GM12865 (cell line): Measurements from ENCODE around the gene ABCC9.

Experiments used
- DNase-seq: peaks from one replicate; pipeline ENCODE4 v3.0.0; 2010; ENCODE audit warnings: low read depth
- H3K4me3 ChIP-seq: 2 replicates; pipeline ENCODE4 v1.5.1; 2011; ENCODE audit warnings: mild to moderate bottlenecking, low read depth, low read length, control low read depth
- CTCF ChIP-seq: IDR thresholded peaks from 2 replicates; pipeline ENCODE4 v1.5.1; 2011; ENCODE audit warnings: low read length, control low read depth, low read depth, inconsistent platforms; ENCODE audit not compliant: insufficient read depth; ENCODE audit errors: missing control alignments

The ABCC9 gene

GRCh38 chr12:21826618-21826910, 114.7 kb downstream of the ABCC9 start:
- H3K4me3 ChIP-seq = no peak overlapping the region
- TF ChIP-seq CTCF = no peak
- no peak for DNase-seq

- no peak overlapping the region for H3K4me3 ChIP-seq
- no peak for DNase-seq
- TF ChIP-seq CTCF = no peak
Observed at GRCh38 chr12:21825886-21826617, 115.2 kb downstream of the ABCC9 start.

GRCh38 chr12:21823581-21823980, 117.6 kb downstream of the ABCC9 start:
- H3K4me3 ChIP-seq = no peak overlapping the region
- no peak for DNase-seq
- no peak for TF ChIP-seq CTCF

- no peak for DNase-seq
- TF ChIP-seq CTCF = no peak
- no peak overlapping the region for H3K4me3 ChIP-seq
Observed at GRCh38 chr12:21819678-21820077, 121.5 kb downstream of the ABCC9 start.

- no peak for TF ChIP-seq CTCF
- H3K4me3 ChIP-seq = no peak overlapping the region
- DNase-seq = no peak
Observed at GRCh38 chr12:21819236-21819635, 122.0 kb downstream of the ABCC9 start.

- no peak overlapping the region for H3K4me3 ChIP-seq
- DNase-seq = no peak
- TF ChIP-seq CTCF = no peak
Observed at GRCh38 chr12:21818627-21819026, 122.6 kb downstream of the ABCC9 start.

GRCh38 chr12:21815306-21816062, 125.7 kb downstream of the ABCC9 start:
- no peak overlapping the region for H3K4me3 ChIP-seq
- TF ChIP-seq CTCF = no peak
- DNase-seq = no peak
